ENCODE measurements around the gene LTB4R. TPM values are rescaled to one million over a fixed set of nuclear protein-coding genes. Genes with fewer than 3 reads are reported as not detected.

LTB4R gene
- total RNA-seq, 2 donors from 2014 or later: 6.4 to 6.6 TPM

DNA sequence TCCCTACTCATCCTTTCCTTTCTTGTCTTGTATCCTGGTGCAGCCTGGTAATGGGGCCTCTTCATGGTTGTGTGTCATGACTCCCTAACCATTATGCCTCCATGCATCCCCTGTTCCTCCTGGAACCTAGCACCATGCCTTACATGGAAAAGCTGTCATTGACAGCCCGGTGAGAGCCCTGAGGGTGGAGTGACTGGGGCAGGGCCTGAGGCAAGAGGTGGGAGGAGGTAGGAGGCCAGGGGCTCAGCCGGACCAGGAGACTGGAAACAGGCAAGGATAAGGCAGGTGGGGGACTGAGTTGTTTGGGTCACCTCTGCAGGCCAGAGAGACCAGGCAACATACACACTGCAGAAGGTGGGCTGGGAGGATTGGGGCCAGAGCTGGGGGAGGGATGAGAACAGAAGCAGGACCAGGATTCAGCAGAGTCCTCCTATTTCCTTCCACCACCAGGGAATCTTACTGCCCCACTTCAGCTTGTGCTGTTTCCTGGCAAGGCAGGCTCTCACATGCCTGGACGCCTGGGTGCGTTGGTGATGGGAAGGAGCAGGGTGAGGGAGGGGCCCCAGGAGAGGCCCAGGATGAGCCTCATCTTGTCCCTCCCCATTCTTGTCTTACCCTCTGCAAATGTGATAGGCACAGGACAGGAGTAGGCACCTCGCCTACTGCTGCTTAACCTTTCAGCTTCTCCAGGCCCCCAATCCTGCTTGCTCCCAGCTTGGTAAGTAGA lies 1.6 kb upstream of the LTB4R start, which contains the start of gene LTB4R2:
Gene LTB4R2 (plus strand): TSS at position 603 of the 727 bp plus-strand sequence. CDS start 525 bp downstream, outside the sequence.
- TF ChIP-seq, protein P1, sequence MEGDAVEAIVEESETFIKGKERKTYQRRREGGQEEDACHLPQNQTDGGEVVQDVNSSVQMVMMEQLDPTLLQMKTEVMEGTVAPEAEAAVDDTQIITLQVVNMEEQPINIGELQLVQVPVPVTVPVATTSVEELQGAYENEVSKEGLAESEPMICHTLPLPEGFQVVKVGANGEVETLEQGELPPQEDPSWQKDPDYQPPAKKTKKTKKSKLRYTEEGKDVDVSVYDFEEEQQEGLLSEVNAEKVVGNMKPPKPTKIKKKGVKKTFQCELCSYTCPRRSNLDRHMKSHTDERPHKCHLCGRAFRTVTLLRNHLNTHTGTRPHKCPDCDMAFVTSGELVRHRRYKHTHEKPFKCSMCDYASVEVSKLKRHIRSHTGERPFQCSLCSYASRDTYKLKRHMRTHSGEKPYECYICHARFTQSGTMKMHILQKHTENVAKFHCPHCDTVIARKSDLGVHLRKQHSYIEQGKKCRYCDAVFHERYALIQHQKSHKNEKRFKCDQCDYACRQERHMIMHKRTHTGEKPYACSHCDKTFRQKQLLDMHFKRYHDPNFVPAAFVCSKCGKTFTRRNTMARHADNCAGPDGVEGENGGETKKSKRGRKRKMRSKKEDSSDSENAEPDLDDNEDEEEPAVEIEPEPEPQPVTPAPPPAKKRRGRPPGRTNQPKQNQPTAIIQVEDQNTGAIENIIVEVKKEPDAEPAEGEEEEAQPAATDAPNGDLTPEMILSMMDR (conservative IDR thresholded peaks at IDR 0.05): no peak
- H3K9ac ChIP-seq (ENCODE audit: extremely low read depth, low read length, poor library complexity, severe bottlenecking): no peak within 1 kb of the TSS
- Mint-ChIP-seq H3K9me3 (no peaks in the 10 kb centered on the region), H3K27me3 (ENCODE audit: insufficient read depth) (peaks cover 4% of the 10 kb centered on the region), H3K4me3 (no peak within 1 kb of the TSS), H3K27ac (no peak within 1 kb of the TSS), H3K36me3 (ENCODE audit: low read depth) (peaks cover 34% of the 10 kb centered on the region), H3K4me1 (peaks cover 10% of the 10 kb centered on the region)
- DNase-seq: no peak
- H3K4me3 ChIP-seq (ENCODE audit: low read length): no peak within 1 kb of the TSS
- peaks cover 34% of the 10 kb centered on the region for H3K36me3 ChIP-seq (ENCODE audit: control insufficient read depth, insufficient read depth, low read length)
- 88 to 100% methylated on average over 1 to 5 of the region's 5 CpGs for WGBS, 2 experiments (ENCODE audit: insufficient coverage in 1 of 2, insufficient read length in 1 of 2)
- no peaks in the 10 kb centered on the region for H3K9me3 ChIP-seq (ENCODE audit: control insufficient read depth, low read length)
- no peaks in the 10 kb centered on the region for H3K4me1 ChIP-seq (ENCODE audit: control insufficient read depth, insufficient read depth, low read length)
- no peaks in the 10 kb centered on the region for H3K27me3 ChIP-seq (ENCODE audit: control insufficient read depth, insufficient read depth, low read length, poor library complexity, severe bottlenecking)
- no peak within 1 kb of the TSS for H3K27ac ChIP-seq (ENCODE audit: low read depth, low read length)

DNA sequence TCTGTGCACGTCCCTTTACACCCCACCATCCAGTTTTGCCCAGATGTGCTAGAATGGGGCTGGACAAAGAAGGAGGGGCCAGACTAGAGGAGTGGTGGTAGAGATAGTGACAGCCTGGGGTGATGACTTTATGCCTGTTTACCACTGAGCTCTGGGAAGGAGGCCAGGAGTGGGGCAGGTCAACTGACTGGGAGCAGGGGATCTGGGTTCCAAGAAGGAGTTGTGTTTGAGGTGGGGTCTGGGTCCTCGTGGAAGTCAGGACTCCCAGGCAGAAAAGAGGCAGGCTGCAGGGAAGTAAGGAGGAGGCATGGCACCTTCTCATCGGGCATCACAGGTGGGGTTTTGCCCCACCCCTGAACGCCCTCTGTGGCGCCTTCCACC lies 1.0 kb upstream of the LTB4R start:
- WGBS, 2 experiments (ENCODE audit: insufficient coverage in 1 of 2, insufficient read length in 1 of 2): 94 to 100% methylated on average over 1 to 5 of the region's 5 CpGs
- Histone ChIP-seq H3K27ac (ENCODE audit: low read depth, low read length) (no peak overlapping the region), H3K27me3 (ENCODE audit: control insufficient read depth, insufficient read depth, low read length, poor library complexity, severe bottlenecking) (no peaks in the 10 kb centered on the region), H3K9me3 (ENCODE audit: control insufficient read depth, low read length) (no peaks in the 10 kb centered on the region), H3K4me3 (ENCODE audit: low read length) (no peak overlapping the region), H3K36me3 (ENCODE audit: control insufficient read depth, insufficient read depth, low read length) (peaks cover 29% of the 10 kb centered on the region), H3K9ac (ENCODE audit: extremely low read depth, low read length, poor library complexity, severe bottlenecking) (no peak overlapping the region), H3K4me1 (ENCODE audit: control insufficient read depth, insufficient read depth, low read length) (no peaks in the 10 kb centered on the region)
- H3K36me3 Mint-ChIP-seq (ENCODE audit: low read depth): peaks cover 29% of the 10 kb centered on the region
- TF ChIP-seq, protein P1 (conservative IDR thresholded peaks at IDR 0.05): no peak
- no peaks in the 10 kb centered on the region for H3K9me3 Mint-ChIP-seq
- DNase-seq: no peak
- peaks cover 10% of the 10 kb centered on the region for H3K27me3 Mint-ChIP-seq (ENCODE audit: insufficient read depth)
- H3K4me1 Mint-ChIP-seq: peaks cover 10% of the 10 kb centered on the region
- H3K4me3 Mint-ChIP-seq: no peak overlapping the region
- H3K27ac Mint-ChIP-seq: no peak overlapping the region

DNA sequence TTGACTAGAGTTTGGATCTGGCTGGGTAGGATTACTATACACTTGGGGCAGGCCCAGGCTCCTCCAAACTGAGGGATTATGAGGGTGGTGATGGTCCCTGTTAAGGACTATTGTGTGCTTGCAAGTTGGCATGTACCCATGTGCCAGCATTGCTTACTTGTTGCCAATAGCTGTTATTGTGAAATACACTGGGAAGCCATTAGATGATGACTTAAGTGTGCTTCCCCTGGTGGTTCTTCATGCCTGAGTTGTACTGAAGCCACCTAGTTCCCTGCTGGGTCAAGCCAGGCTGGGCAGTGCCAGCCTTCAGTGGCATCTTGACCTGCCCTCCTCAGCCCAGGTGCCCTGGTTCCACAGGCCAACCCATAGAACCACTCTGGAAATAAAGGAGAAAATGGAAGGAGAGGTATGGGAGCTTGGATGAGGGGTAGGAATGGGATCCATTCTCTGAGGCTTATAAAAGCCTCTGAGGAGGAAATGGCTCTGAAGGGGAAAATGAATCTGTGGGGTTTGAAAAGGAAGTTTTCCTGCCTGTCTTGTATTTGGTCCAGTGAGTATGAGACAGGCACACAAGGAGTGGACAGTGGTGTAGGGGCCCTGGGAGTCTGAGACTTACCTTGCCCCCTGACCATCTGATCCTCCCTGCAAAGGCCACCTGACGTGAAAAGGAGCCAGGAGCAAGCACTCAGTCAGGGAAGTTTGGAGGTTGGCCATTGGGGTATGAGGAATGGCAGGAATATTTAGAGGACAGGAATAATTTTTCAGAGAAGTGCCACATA lies 724 bp downstream of the LTB4R start:
- H3K9ac ChIP-seq (ENCODE audit: extremely low read depth, low read length, poor library complexity, severe bottlenecking): no peak overlapping the region
- H3K9me3 ChIP-seq (ENCODE audit: control insufficient read depth, low read length): no peaks in the 10 kb centered on the region
- no peaks in the 10 kb centered on the region for H3K4me1 ChIP-seq (ENCODE audit: control insufficient read depth, insufficient read depth, low read length)
- TF ChIP-seq, protein P1 (conservative IDR thresholded peaks at IDR 0.05): no peak
- 88 to 100% methylated on average over 1 of the region's 1 CpG for WGBS, 2 experiments (ENCODE audit: insufficient coverage in 1 of 2, insufficient read length in 1 of 2)
- H3K27me3 Mint-ChIP-seq (ENCODE audit: insufficient read depth): peaks cover 25% of the 10 kb centered on the region
- peaks cover 12% of the 10 kb centered on the region for H3K36me3 ChIP-seq (ENCODE audit: control insufficient read depth, insufficient read depth, low read length)
- peaks cover 11% of the 10 kb centered on the region for H3K36me3 Mint-ChIP-seq (ENCODE audit: low read depth)
- H3K4me3 Mint-ChIP-seq: no peak overlapping the region
- DNase-seq: no peak
- H3K4me3 ChIP-seq (ENCODE audit: low read length): no peak overlapping the region
- no peaks in the 10 kb centered on the region for H3K27me3 ChIP-seq (ENCODE audit: control insufficient read depth, insufficient read depth, low read length, poor library complexity, severe bottlenecking)
- no peak overlapping the region for H3K27ac ChIP-seq (ENCODE audit: low read depth, low read length)
- no peak overlapping the region for H3K27ac Mint-ChIP-seq
- peaks cover 10% of the 10 kb centered on the region for H3K4me1 Mint-ChIP-seq
- no peaks in the 10 kb centered on the region for H3K9me3 Mint-ChIP-seq

All from endodermal cell (in vitro differentiated cells).